Measurements from ENCODE around the gene LGALS1. TPM values are rescaled to one million over a fixed set of nuclear protein-coding genes. Genes with fewer than 3 reads are reported as not detected.
A peak's percentile ranks its signal among the peaks of the same experiment; 100 is the strongest.

Gene LGALS1
- total RNA-seq, 2 donors from 2014 or later: 10.4 to 16.0 TPM

- Mint-ChIP-seq H3K27me3 (ENCODE audit: insufficient read depth) (no peaks in the 10 kb centered on the region), H3K4me3 (peak overlapping the region; percentile 34), H3K9me3 (no peaks in the 10 kb centered on the region), H3K4me1 (peaks cover 25% of the 10 kb centered on the region), H3K36me3 (ENCODE audit: low read depth) (no peaks in the 10 kb centered on the region), H3K27ac (peak overlapping the region; percentile 88)
- TF ChIP-seq CTCF (conservative IDR thresholded peaks at IDR 0.05): peak; percentile 30
- Histone ChIP-seq H3K9ac (ENCODE audit: extremely low read depth, low read length, poor library complexity, severe bottlenecking) (no peak overlapping the region), H3K36me3 (ENCODE audit: control insufficient read depth, insufficient read depth, low read length) (peaks cover 10% of the 10 kb centered on the region), H3K9me3 (ENCODE audit: control insufficient read depth, low read length) (no peaks in the 10 kb centered on the region), H3K27ac (ENCODE audit: low read depth, low read length) (peak overlapping the region; percentile 79), H3K4me3 (ENCODE audit: low read length) (no peak overlapping the region), H3K27me3 (ENCODE audit: control insufficient read depth, insufficient read depth, low read length, poor library complexity, severe bottlenecking) (no peaks in the 10 kb centered on the region), H3K4me1 (ENCODE audit: control insufficient read depth, insufficient read depth, low read length) (peaks cover 7% of the 10 kb centered on the region)
- peak; percentile 89 for DNase-seq
- 35 to 47% methylated on average over 9 to 24 of the region's 24 CpGs for WGBS, 2 experiments (ENCODE audit: insufficient coverage in 1 of 2, insufficient read length in 1 of 2)
Measured at GRCh38 chr22:37633625-37634416, 41.6 kb upstream of the LGALS1 start.

GRCh38 chr22:37634417-37634924 is 41.0 kb upstream of the LGALS1 start:
- Histone ChIP-seq H3K36me3 (ENCODE audit: control insufficient read depth, insufficient read depth, low read length) (peaks cover 10% of the 10 kb centered on the region), H3K27me3 (ENCODE audit: control insufficient read depth, insufficient read depth, low read length, poor library complexity, severe bottlenecking) (no peaks in the 10 kb centered on the region), H3K27ac (ENCODE audit: low read depth, low read length) (peak overlapping the region; percentile 79), H3K4me3 (ENCODE audit: low read length) (no peak overlapping the region), H3K9ac (ENCODE audit: extremely low read depth, low read length, poor library complexity, severe bottlenecking) (no peak overlapping the region), H3K4me1 (ENCODE audit: control insufficient read depth, insufficient read depth, low read length) (peaks cover 7% of the 10 kb centered on the region), H3K9me3 (ENCODE audit: control insufficient read depth, low read length) (no peaks in the 10 kb centered on the region)
- 84 to 86% methylated on average over 3 to 8 of the region's 8 CpGs for WGBS, 2 experiments (ENCODE audit: insufficient coverage in 1 of 2, insufficient read length in 1 of 2)
- DNase-seq: no peak
- Mint-ChIP-seq H3K4me3 (no peak overlapping the region), H3K4me1 (peaks cover 25% of the 10 kb centered on the region), H3K27me3 (ENCODE audit: insufficient read depth) (no peaks in the 10 kb centered on the region), H3K9me3 (no peaks in the 10 kb centered on the region), H3K36me3 (ENCODE audit: low read depth) (no peaks in the 10 kb centered on the region), H3K27ac (peak overlapping the region; percentile 88)
- TF ChIP-seq CTCF (conservative IDR thresholded peaks at IDR 0.05): no peak

- Histone ChIP-seq H3K9ac (ENCODE audit: extremely low read depth, low read length, poor library complexity, severe bottlenecking) (no peak overlapping the region), H3K4me3 (ENCODE audit: low read length) (no peak overlapping the region), H3K9me3 (ENCODE audit: control insufficient read depth, low read length) (no peaks in the 10 kb centered on the region), H3K27me3 (ENCODE audit: control insufficient read depth, insufficient read depth, low read length, poor library complexity, severe bottlenecking) (no peaks in the 10 kb centered on the region), H3K4me1 (ENCODE audit: control insufficient read depth, insufficient read depth, low read length) (peaks cover 8% of the 10 kb centered on the region), H3K27ac (ENCODE audit: low read depth, low read length) (no peak overlapping the region), H3K36me3 (ENCODE audit: control insufficient read depth, insufficient read depth, low read length) (peaks cover 10% of the 10 kb centered on the region)
- Mint-ChIP-seq H3K27me3 (ENCODE audit: insufficient read depth) (no peaks in the 10 kb centered on the region), H3K27ac (no peak overlapping the region), H3K4me1 (peaks cover 25% of the 10 kb centered on the region), H3K9me3 (no peaks in the 10 kb centered on the region), H3K4me3 (no peak overlapping the region), H3K36me3 (ENCODE audit: low read depth) (no peaks in the 10 kb centered on the region)
- WGBS, 2 experiments (ENCODE audit: insufficient coverage in 1 of 2, insufficient read length in 1 of 2): 94% methylated on average over 7 of the region's 7 CpGs
- no peak for DNase-seq
- TF ChIP-seq CTCF (conservative IDR thresholded peaks at IDR 0.05): no peak
Measured at GRCh38 chr22:37635157-37635556, 40.3 kb upstream of the LGALS1 start.
